ENCODE data around the gene TWIST2.

DNA sequence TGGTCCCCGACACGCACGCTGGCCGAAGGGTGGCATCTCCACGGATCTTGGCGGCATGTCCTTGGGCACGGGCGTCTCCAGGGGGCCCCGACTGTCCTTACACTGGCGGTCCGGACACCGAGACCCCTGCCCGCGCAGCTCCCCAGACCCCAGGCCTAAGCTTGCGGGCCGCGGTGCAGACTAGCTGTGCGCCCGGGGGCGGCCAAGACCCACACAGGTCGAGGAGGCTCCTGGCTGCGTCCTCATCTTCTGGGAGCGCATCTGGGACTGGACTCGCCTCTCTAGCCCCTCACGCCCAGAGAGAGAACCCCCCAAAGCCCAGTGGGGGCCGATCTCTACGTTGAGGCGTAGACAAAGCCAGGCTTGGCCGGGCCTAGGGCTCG, 475 bp upstream of the TWIST2 start:
- TF ChIP-seq, protein P1, sequence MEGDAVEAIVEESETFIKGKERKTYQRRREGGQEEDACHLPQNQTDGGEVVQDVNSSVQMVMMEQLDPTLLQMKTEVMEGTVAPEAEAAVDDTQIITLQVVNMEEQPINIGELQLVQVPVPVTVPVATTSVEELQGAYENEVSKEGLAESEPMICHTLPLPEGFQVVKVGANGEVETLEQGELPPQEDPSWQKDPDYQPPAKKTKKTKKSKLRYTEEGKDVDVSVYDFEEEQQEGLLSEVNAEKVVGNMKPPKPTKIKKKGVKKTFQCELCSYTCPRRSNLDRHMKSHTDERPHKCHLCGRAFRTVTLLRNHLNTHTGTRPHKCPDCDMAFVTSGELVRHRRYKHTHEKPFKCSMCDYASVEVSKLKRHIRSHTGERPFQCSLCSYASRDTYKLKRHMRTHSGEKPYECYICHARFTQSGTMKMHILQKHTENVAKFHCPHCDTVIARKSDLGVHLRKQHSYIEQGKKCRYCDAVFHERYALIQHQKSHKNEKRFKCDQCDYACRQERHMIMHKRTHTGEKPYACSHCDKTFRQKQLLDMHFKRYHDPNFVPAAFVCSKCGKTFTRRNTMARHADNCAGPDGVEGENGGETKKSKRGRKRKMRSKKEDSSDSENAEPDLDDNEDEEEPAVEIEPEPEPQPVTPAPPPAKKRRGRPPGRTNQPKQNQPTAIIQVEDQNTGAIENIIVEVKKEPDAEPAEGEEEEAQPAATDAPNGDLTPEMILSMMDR (IDR thresholded peaks at IDR 0.05), result no peak
- TF ChIP-seq POLR2AphosphoS5 (IDR thresholded peaks at IDR 0.05), result no peak
- no peak for TF ChIP-seq POLR2A (IDR thresholded peaks at IDR 0.05)

All from breast epithelium (tissue), 3 donors.